ENCODE data around the gene DLGAP1. TPM values are rescaled to one million over a fixed set of nuclear protein-coding genes. Genes with fewer than 3 reads are reported as not detected.

DLGAP1 gene
- total and polyA plus RNA-seq, 10 of the 15 experiments (the other 5 are each of a cell fraction or from before 2014, with no cell fraction given), result 0.23 to 27.6 (median 1.9) TPM

DNA sequence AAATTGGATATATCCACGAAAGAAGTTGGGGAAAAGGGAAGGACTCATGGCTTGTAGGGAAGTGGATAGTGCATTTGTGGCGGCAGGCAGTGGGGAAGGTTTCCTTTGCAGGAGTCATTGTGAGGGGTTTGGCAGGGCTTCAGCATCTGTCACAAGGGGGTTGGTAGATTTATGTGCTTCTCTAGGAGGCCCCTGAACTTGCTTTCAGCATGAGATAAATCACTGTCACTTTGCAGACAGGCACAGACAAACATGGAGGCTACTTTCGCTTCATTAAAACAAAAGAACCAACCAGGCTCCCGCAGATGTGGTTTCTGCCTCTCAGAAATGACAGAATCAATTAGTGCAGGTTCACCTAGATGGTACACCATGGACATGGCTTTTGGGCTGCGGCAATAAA is 664.4 kb downstream of the DLGAP1 start (continued):
- TF ChIP-seq, protein P1, sequence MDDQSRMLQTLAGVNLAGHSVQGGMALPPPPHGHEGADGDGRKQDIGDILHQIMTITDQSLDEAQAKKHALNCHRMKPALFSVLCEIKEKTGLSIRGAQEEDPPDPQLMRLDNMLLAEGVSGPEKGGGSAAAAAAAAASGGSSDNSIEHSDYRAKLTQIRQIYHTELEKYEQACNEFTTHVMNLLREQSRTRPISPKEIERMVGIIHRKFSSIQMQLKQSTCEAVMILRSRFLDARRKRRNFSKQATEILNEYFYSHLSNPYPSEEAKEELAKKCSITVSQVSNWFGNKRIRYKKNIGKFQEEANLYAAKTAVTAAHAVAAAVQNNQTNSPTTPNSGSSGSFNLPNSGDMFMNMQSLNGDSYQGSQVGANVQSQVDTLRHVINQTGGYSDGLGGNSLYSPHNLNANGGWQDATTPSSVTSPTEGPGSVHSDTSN (IDR thresholded peaks at IDR 0.05; ENCODE audit: insufficient replicate concordance, low read depth, low read length), result peak; percentile 90
- TF ChIP-seq, protein P2, sequence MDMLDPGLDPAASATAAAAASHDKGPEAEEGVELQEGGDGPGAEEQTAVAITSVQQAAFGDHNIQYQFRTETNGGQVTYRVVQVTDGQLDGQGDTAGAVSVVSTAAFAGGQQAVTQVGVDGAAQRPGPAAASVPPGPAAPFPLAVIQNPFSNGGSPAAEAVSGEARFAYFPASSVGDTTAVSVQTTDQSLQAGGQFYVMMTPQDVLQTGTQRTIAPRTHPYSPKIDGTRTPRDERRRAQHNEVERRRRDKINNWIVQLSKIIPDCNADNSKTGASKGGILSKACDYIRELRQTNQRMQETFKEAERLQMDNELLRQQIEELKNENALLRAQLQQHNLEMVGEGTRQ (IDR thresholded peaks at IDR 0.05; ENCODE audit: borderline replicate concordance, low read depth, low read length), result no peak
- TF ChIP-seq ETV6 (conservative IDR thresholded peaks at IDR 0.05 in 1 of 2, IDR thresholded peaks at IDR 0.05 in 1 of 2; ENCODE audit: borderline replicate concordance in 1 of 2, low read depth in 1 of 2) (no peak), CHD4 (IDR thresholded peaks at IDR 0.05) (no peak), SREBF1 (IDR thresholded peaks at IDR 0.05; ENCODE audit: low read length) (no peak), BRCA1 (IDR thresholded peaks at IDR 0.05; ENCODE audit: low read depth, low read length) (no peak), TARDBP (IDR thresholded peaks at IDR 0.05; ENCODE audit: borderline replicate concordance) (no peak), ZNF622 (IDR thresholded peaks at IDR 0.05) (no peak), POU2F2 (IDR thresholded peaks at IDR 0.05; ENCODE audit: borderline replicate concordance, low read depth, low read length) (no peak), TCF7 (IDR thresholded peaks at IDR 0.05; ENCODE audit: borderline replicate concordance) (no peak), ZNF207 (IDR thresholded peaks at IDR 0.05; ENCODE audit: borderline replicate concordance) (no peak), IRF4 (IDR thresholded peaks at IDR 0.05; ENCODE audit: low read depth, low read length) (no peak), IKZF2 (IDR thresholded peaks at IDR 0.05) (peak; percentile 71 to 73; a peak in 3 of 4 replicates), BHLHE40 (IDR thresholded peaks at IDR 0.05; ENCODE audit: borderline replicate concordance in 1 of 2, low read depth in 2 of 2, low read length in 1 of 2) (peak in 1 of 2 experiments; percentile 20; a peak in 1 of 4 replicates), SIX5 (IDR thresholded peaks at IDR 0.05; ENCODE audit: low read depth, low read length, severe bottlenecking) (no peak)
- TF ChIP-seq, protein P3, sequence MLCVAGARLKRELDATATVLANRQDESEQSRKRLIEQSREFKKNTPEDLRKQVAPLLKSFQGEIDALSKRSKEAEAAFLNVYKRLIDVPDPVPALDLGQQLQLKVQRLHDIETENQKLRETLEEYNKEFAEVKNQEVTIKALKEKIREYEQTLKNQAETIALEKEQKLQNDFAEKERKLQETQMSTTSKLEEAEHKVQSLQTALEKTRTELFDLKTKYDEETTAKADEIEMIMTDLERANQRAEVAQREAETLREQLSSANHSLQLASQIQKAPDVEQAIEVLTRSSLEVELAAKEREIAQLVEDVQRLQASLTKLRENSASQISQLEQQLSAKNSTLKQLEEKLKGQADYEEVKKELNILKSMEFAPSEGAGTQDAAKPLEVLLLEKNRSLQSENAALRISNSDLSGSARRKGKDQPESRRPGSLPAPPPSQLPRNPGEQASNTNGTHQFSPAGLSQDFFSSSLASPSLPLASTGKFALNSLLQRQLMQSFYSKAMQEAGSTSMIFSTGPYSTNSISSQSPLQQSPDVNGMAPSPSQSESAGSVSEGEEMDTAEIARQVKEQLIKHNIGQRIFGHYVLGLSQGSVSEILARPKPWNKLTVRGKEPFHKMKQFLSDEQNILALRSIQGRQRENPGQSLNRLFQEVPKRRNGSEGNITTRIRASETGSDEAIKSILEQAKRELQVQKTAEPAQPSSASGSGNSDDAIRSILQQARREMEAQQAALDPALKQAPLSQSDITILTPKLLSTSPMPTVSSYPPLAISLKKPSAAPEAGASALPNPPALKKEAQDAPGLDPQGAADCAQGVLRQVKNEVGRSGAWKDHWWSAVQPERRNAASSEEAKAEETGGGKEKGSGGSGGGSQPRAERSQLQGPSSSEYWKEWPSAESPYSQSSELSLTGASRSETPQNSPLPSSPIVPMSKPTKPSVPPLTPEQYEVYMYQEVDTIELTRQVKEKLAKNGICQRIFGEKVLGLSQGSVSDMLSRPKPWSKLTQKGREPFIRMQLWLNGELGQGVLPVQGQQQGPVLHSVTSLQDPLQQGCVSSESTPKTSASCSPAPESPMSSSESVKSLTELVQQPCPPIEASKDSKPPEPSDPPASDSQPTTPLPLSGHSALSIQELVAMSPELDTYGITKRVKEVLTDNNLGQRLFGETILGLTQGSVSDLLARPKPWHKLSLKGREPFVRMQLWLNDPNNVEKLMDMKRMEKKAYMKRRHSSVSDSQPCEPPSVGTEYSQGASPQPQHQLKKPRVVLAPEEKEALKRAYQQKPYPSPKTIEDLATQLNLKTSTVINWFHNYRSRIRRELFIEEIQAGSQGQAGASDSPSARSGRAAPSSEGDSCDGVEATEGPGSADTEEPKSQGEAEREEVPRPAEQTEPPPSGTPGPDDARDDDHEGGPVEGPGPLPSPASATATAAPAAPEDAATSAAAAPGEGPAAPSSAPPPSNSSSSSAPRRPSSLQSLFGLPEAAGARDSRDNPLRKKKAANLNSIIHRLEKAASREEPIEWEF (IDR thresholded peaks at IDR 0.05; ENCODE audit: insufficient replicate concordance, low read depth, low read length), result no peak
- TF ChIP-seq, protein P4, sequence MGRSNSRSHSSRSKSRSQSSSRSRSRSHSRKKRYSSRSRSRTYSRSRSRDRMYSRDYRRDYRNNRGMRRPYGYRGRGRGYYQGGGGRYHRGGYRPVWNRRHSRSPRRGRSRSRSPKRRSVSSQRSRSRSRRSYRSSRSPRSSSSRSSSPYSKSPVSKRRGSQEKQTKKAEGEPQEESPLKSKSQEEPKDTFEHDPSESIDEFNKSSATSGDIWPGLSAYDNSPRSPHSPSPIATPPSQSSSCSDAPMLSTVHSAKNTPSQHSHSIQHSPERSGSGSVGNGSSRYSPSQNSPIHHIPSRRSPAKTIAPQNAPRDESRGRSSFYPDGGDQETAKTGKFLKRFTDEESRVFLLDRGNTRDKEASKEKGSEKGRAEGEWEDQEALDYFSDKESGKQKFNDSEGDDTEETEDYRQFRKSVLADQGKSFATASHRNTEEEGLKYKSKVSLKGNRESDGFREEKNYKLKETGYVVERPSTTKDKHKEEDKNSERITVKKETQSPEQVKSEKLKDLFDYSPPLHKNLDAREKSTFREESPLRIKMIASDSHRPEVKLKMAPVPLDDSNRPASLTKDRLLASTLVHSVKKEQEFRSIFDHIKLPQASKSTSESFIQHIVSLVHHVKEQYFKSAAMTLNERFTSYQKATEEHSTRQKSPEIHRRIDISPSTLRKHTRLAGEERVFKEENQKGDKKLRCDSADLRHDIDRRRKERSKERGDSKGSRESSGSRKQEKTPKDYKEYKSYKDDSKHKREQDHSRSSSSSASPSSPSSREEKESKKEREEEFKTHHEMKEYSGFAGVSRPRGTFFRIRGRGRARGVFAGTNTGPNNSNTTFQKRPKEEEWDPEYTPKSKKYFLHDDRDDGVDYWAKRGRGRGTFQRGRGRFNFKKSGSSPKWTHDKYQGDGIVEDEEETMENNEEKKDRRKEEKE (IDR thresholded peaks at IDR 0.05), result no peak
- TF ChIP-seq, protein P5, sequence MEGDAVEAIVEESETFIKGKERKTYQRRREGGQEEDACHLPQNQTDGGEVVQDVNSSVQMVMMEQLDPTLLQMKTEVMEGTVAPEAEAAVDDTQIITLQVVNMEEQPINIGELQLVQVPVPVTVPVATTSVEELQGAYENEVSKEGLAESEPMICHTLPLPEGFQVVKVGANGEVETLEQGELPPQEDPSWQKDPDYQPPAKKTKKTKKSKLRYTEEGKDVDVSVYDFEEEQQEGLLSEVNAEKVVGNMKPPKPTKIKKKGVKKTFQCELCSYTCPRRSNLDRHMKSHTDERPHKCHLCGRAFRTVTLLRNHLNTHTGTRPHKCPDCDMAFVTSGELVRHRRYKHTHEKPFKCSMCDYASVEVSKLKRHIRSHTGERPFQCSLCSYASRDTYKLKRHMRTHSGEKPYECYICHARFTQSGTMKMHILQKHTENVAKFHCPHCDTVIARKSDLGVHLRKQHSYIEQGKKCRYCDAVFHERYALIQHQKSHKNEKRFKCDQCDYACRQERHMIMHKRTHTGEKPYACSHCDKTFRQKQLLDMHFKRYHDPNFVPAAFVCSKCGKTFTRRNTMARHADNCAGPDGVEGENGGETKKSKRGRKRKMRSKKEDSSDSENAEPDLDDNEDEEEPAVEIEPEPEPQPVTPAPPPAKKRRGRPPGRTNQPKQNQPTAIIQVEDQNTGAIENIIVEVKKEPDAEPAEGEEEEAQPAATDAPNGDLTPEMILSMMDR (IDR thresholded peaks at IDR 0.05 in 2 of 3, conservative IDR thresholded peaks at IDR 0.05 in 1 of 3; ENCODE audit: control insufficient read depth in 2 of 3, extremely low read depth in 1 of 3, insufficient read depth in 1 of 3, low read depth in 3 of 3, low read length in 3 of 3), result no peak
